IMR-90 (cell line): ENCODE data around the gene TCF7. TPM values are rescaled to one million over a fixed set of nuclear protein-coding genes. Genes with fewer than 3 reads are reported as not detected.

ENCODE experiments used
- ATAC-seq: fragments of 200-7000 bp; cut with Tn5 transposase; 2 replicates; pipeline ENCODE4 v1.9.1; 2020; ENCODE audit warnings: low read depth, mild to moderate bottlenecking, moderate library complexity
- BruUV-seq: library from RNA; stranded (reverse); fragments of 400-500 nt; replicated peaks from 2 replicates; lab custom pipeline; 2021; lab: Mats Ljungman, UMichigan
- CTCF ChIA-PET: fragments of 300-600 bp; formaldehyde crosslinking; extraction: SDS; loops from one replicate; lab custom pipeline; 2021; ENCODE audit warnings: antibody characterized with exemption; lab: Yijun Ruan, JAX
- POLR2A ChIA-PET: fragments of 300-600 bp; sonication (Branson Sonifier 250); formaldehyde crosslinking; loops from one replicate; lab custom pipeline; 2022; ENCODE audit warnings: antibody characterized with exemption; ENCODE audit not compliant: unreplicated experiment; lab: Charles Lee
- DNase-seq: peaks from one replicate; pipeline ENCODE4 v3.0.0; 2013
- H2AFZ ChIP-seq: replicated peaks from 2 replicates; pipeline ENCODE3; 2013; ENCODE audit warnings: low read length, mild to moderate bottlenecking; ENCODE audit not compliant: poor library complexity
- H2AK5ac ChIP-seq: 2 replicates; pipeline ENCODE4 v1.6.1; 2013; ENCODE audit warnings: low read depth, low read length, inconsistent platforms
- H2AK9ac ChIP-seq: replicated peaks from 2 replicates; pipeline ENCODE3; 2013; ENCODE audit warnings: mild to moderate bottlenecking, low read depth, low read length, moderate library complexity; ENCODE audit not compliant: poor library complexity
- H2BK120ac ChIP-seq: 2 replicates; pipeline ENCODE4 v1.6.1; 2013; ENCODE audit warnings: low read depth, low read length, inconsistent platforms
- H2BK15ac ChIP-seq: 3 replicates; pipeline ENCODE4 v1.6.1; 2013; ENCODE audit warnings: low read depth, low read length, inconsistent platforms
- H2BK20ac ChIP-seq: 2 replicates; pipeline ENCODE4 v1.6.1; 2013; ENCODE audit warnings: low read depth, mild to moderate bottlenecking, inconsistent platforms, low read length, moderate library complexity
- H2BK5ac ChIP-seq: 2 replicates; pipeline ENCODE4 v1.6.1; 2013; ENCODE audit warnings: mild to moderate bottlenecking, low read depth, low read length, inconsistent platforms; ENCODE audit not compliant: poor library complexity, severe bottlenecking
- H3K14ac ChIP-seq: replicated peaks from 2 replicates; pipeline ENCODE4 v1.6.1; 2013; ENCODE audit warnings: low read depth, low read length, inconsistent platforms
- H3K18ac ChIP-seq: 2 replicates; pipeline ENCODE4 v1.6.1; 2013; ENCODE audit warnings: low read depth, low read length, control low read depth
- H3K23ac ChIP-seq: 2 replicates; pipeline ENCODE4 v1.6.1; 2013; ENCODE audit warnings: low read depth, low read length, inconsistent platforms
- H3K27ac ChIP-seq: 2 replicates; pipeline ENCODE4 v1.5.1; 2013; ENCODE audit warnings: mild to moderate bottlenecking, control low read depth, low read length; ENCODE audit not compliant: insufficient read depth
- H3K27me3 ChIP-seq: 2 replicates; pipeline ENCODE4 v1.6.1; 2013; ENCODE audit warnings: low read length; ENCODE audit not compliant: control insufficient read depth, insufficient read depth
- H3K36me3 ChIP-seq: 2 replicates; pipeline ENCODE4 v1.6.1; 2013; ENCODE audit warnings: low read length, mixed read lengths; ENCODE audit not compliant: control insufficient read depth, insufficient read depth
- H3K4ac ChIP-seq: 2 replicates; pipeline ENCODE4 v1.6.1; 2013; ENCODE audit warnings: low read depth, low read length, inconsistent platforms
- H3K4me1 ChIP-seq: 2 replicates; pipeline ENCODE4 v1.6.1; 2013; ENCODE audit warnings: low read length, mixed read lengths; ENCODE audit not compliant: control insufficient read depth, insufficient read depth
- H3K4me2 ChIP-seq: 2 replicates; pipeline ENCODE4 v1.6.1; 2013; ENCODE audit warnings: low read depth, mild to moderate bottlenecking, control low read depth, low read length, moderate library complexity
- H3K4me3 ChIP-seq: 2 replicates; pipeline ENCODE4 v1.5.1; 2013; ENCODE audit warnings: low read depth, mild to moderate bottlenecking, control low read depth, low read length, moderate library complexity; ENCODE audit not compliant: insufficient read depth
- H3K56ac ChIP-seq: 2 replicates; pipeline ENCODE4 v1.6.1; 2013; ENCODE audit warnings: low read length, inconsistent platforms; ENCODE audit not compliant: insufficient read depth; ENCODE audit errors: extremely low read depth
- H3K79me1 ChIP-seq, 2 experiments: 2 replicates each; pipeline ENCODE4 v1.6.1; 2013; ENCODE audit warnings: low read length in 2 of 2, inconsistent platforms in 1 of 2, low read depth in 1 of 2
- H3K9ac ChIP-seq: 2 replicates; pipeline ENCODE4 v1.6.1; 2013; ENCODE audit warnings: low read depth, low read length, control low read depth
- H3K9me1 ChIP-seq: 2 replicates; pipeline ENCODE4 v1.6.1; 2013; ENCODE audit warnings: low read length, inconsistent platforms; ENCODE audit not compliant: insufficient read depth
- H3K9me3 ChIP-seq: 2 replicates; pipeline ENCODE4 v1.6.1; 2013; ENCODE audit warnings: low read length; ENCODE audit not compliant: control insufficient read depth, insufficient read depth
- H4K20me1 ChIP-seq: 2 replicates; pipeline ENCODE4 v1.6.1; 2013; ENCODE audit warnings: low read length, inconsistent platforms; ENCODE audit not compliant: insufficient read depth
- H4K5ac ChIP-seq: 2 replicates; pipeline ENCODE4 v1.6.1; 2013; ENCODE audit warnings: mild to moderate bottlenecking, low read depth, low read length, control low read depth
- H4K8ac ChIP-seq, 2 experiments: 2 replicates each; pipeline ENCODE4 v1.6.1; 2013; ENCODE audit warnings: low read depth in 2 of 2, low read length in 2 of 2, control low read depth in 1 of 2, inconsistent platforms in 1 of 2
- H4K91ac ChIP-seq: 2 replicates; pipeline ENCODE4 v1.6.1; 2013; ENCODE audit warnings: low read depth, low read length, inconsistent platforms; ENCODE audit not compliant: insufficient read depth
- BHLHE40 ChIP-seq: fragments of 150-350 bp; IDR thresholded peaks from 2 replicates; pipeline ENCODE4 v1.6.1; 2016; ENCODE audit warnings: mild to moderate bottlenecking, low read depth, low read length
- CEBPB ChIP-seq: IDR thresholded peaks from 2 replicates; pipeline ENCODE4 v1.6.1; 2012; ENCODE audit warnings: low read depth, low read length, improper control_type of control experiment
- CHD1 ChIP-seq: IDR thresholded peaks from 2 replicates; pipeline ENCODE4 v1.6.1; 2012; ENCODE audit warnings: low read depth, low read length, improper control_type of control experiment
- ELK1 ChIP-seq: fragments of 150-350 bp; IDR thresholded peaks from 2 replicates; pipeline ENCODE4 v1.6.1; 2016; ENCODE audit warnings: low read depth, mild to moderate bottlenecking, low read length, moderate library complexity, borderline replicate concordance
- FOS ChIP-seq: fragments of 150-350 bp; IDR thresholded peaks from 2 replicates; pipeline ENCODE4 v1.6.1; 2016; ENCODE audit warnings: low read depth, low read length
- MAFK ChIP-seq: IDR thresholded peaks from 2 replicates; pipeline ENCODE4 v1.6.1; 2012; ENCODE audit warnings: low read depth, low read length, improper control_type of control experiment
- MAZ ChIP-seq: IDR thresholded peaks from 2 replicates; pipeline ENCODE4 v1.6.1; 2012; ENCODE audit warnings: low read depth, mild to moderate bottlenecking, low read length, improper control_type of control experiment, moderate library complexity, borderline replicate concordance
- NFE2L2 ChIP-seq: fragments of 150-350 bp; IDR thresholded peaks from 2 replicates; pipeline ENCODE4 v1.6.1; 2016; ENCODE audit warnings: low read depth, mild to moderate bottlenecking, low read length
- POLR2A ChIP-seq: IDR thresholded peaks from 2 replicates; pipeline ENCODE4 v1.6.1; 2012; ENCODE audit warnings: mild to moderate bottlenecking, low read depth, low read length
- RAD21 ChIP-seq: IDR thresholded peaks from 2 replicates; pipeline ENCODE4 v1.6.1; 2012; ENCODE audit warnings: low read length, improper control_type of control experiment
- RCOR1 ChIP-seq: IDR thresholded peaks from 2 replicates; pipeline ENCODE4 v1.6.1; 2012; ENCODE audit warnings: mild to moderate bottlenecking, low read length, improper control_type of control experiment; ENCODE audit not compliant: insufficient replicate concordance
- RFX5 ChIP-seq: IDR thresholded peaks from 2 replicates; pipeline ENCODE4 v1.8.0; 2012; ENCODE audit warnings: low read depth, mild to moderate bottlenecking, low read length, moderate library complexity
- SMC3 ChIP-seq: fragments of 150-350 bp; IDR thresholded peaks from 2 replicates; pipeline ENCODE4 v1.6.1; 2016; ENCODE audit warnings: low read depth, mild to moderate bottlenecking, antibody characterized with exemption, low read length, moderate library complexity
- USF2 ChIP-seq: fragments of 150-350 bp; IDR thresholded peaks from 2 replicates; pipeline ENCODE4 v1.6.1; 2017; ENCODE audit warnings: mild to moderate bottlenecking, antibody characterized with exemption, low read length, low read depth
- WGBS, 2 experiments: methylation state at CpG; one replicate each; pipeline versions ENCODE4 v1.1.5 to v1.1.7; 2013; ENCODE audit warnings: missing lambda C conversion rate in 2 of 2; ENCODE audit not compliant: insufficient read length in 1 of 2; ENCODE audit errors: extremely low coverage in 2 of 2; 5-methylcytosine and 5-hydroxymethylcytosine counted together
- dilution Hi-C: fragments of 300-500 bp; cut with HindIII; formaldehyde crosslinking; loops from one replicate; pipeline ENCODE4 v1.14.3; 2018; ENCODE audit warnings: low sequenced_read_pairs; ENCODE audit not compliant: unreplicated experiment
- in situ Hi-C: fragments of 300-500 bp; cut with MboI; formaldehyde crosslinking; loops from 3 replicates; pipeline ENCODE4 v1.14.3; 2019; ENCODE audit warnings: low sequenced_read_pairs, inconsistent platforms, mixed read lengths
- intact Hi-C: fragments of 100-400 bp; cut with micrococcal nuclease; formaldehyde crosslinking; loops from 2 replicates; pipeline ENCODE4 v1.10.0; 2022
- polyA plus RNA-seq, 3 experiments: library from polyadenylated mRNA; depleted of rRNA; stranded (reverse); fragments of >200 nt; gene quantifications; 2 replicates each; pipeline ENCODE4 v1.2.3, GENCODE V29; 2012; ENCODE audit warnings: low replicate concordance in 1 of 3
- total RNA-seq: library from RNA; depleted of rRNA; stranded (reverse); fragments of >200 nt; gene quantifications from 2 replicates; pipeline ENCODE4 v1.2.3, GENCODE V29; 2012
- TF ChIP-seq, protein P1 (sequence below): conservative IDR thresholded peaks from 2 replicates; pipeline ENCODE4 v1.5.1; 2012; ENCODE audit warnings: mild to moderate bottlenecking, low read depth, low read length, improper control_type of control experiment

The TCF7 gene
- total and polyA plus RNA-seq, 2 of the 4 experiments (the other 2 are of a cell fraction), result 1.3 to 3.4 TPM

DNA sequence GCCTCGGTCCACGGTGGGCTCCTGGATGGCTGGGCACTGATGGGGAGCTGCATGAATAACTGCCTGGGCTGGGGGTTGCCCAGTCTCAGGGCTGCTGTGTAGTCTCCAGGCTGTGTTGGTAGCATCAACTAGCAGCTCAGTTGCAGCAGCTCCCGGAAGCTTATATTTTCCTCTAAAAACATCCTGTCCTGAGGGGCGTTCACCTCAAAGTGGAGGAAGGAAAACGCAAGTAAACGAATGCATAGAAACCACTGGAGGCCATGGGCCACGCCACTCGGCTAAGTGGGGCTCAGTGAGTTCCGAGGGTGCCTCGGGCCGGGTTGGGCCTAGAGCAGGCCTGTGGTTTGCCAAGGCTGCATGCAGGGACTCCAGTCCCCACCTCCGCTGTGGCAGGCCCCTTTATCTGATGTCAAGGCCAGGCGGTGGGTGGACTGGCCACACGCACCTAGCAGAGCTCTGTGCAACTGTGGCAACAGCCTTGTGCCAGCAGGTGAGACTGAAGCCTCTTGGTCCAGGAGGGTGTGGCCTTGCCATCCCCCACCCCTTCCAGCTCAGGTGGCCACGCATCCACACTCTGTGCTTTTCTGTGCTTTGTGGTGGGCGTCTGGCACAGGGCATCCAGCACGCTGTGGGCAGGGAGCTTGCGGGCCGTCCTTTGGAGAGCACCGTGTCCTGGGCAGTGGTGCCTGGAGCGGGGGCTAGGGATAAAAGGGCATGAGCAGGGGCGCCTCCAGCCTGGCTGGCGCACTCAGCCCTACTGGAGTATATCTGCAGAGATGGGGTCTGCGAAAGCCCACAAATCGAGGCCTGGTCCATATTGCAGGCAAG, 15.1 kb downstream of the TCF7 start:
- H3K18ac ChIP-seq, result no peak overlapping the region
- H2AK9ac ChIP-seq, result no peak overlapping the region
- no peak overlapping the region for H4K5ac ChIP-seq
- no peak overlapping the region for H2AFZ ChIP-seq
- H3K56ac ChIP-seq, result no peak overlapping the region
- H3K79me1 ChIP-seq, result peaks cover 8 to 70% of the 10 kb centered on the region in 2 experiments
- peaks cover 37% of the 10 kb centered on the region for H4K20me1 ChIP-seq
- H3K9me1 ChIP-seq, result peaks cover 23% of the 10 kb centered on the region
- H3K27me3 ChIP-seq, result no peaks in the 10 kb centered on the region
- no peak overlapping the region for H3K4ac ChIP-seq
- in situ Hi-C loops (no loop called here), intact Hi-C loops (no loop called here), dilution Hi-C loops (no loop called here)
- CTCF ChIA-PET, result interaction anchor here (1.0 kb wide), 1 partner anchor 90 kb away, joined by 3 read pairs; no protein-coding TSS in a partner anchor
- H3K4me1 ChIP-seq, result peaks cover 13% of the 10 kb centered on the region
- H4K8ac ChIP-seq, result no peak overlapping the region
- POLR2A ChIA-PET, result no interaction called here
- peaks cover 34% of the 10 kb centered on the region for H3K36me3 ChIP-seq
- no peaks in the 10 kb centered on the region for H3K9me3 ChIP-seq
- H3K4me3 ChIP-seq, result no peak overlapping the region
- no peak overlapping the region for H2BK5ac ChIP-seq
- no peak overlapping the region for H3K14ac ChIP-seq
- no peak overlapping the region for H3K23ac ChIP-seq
- no peak for DNase-seq
- H2BK15ac ChIP-seq, result no peak overlapping the region
- H4K91ac ChIP-seq, result no peak overlapping the region
- WGBS, 2 experiments, result 92% methylated on average over 13 of the region's 25 CpGs; no CpG with 5 or more reads in 1 of the 2 experiments
- H2AK5ac ChIP-seq, result no peak overlapping the region
- H3K27ac ChIP-seq, result no peak overlapping the region
- no peak overlapping the region for H2BK20ac ChIP-seq
- no TSS peak for BruUV-seq
- no peak overlapping the region for H3K9ac ChIP-seq
- no peak overlapping the region for H3K4me2 ChIP-seq
- H2BK120ac ChIP-seq, result no peak overlapping the region
- ATAC-seq, result no peak
- TF ChIP-seq FOS (no peak), RCOR1 (no peak), RFX5 (no peak), MAZ (no peak), USF2 (no peak), CHD1 (no peak), BHLHE40 (no peak), MAFK (no peak), POLR2A (no peak), RAD21 (no peak), SMC3 (no peak), ELK1 (no peak), CEBPB (no peak), NFE2L2 (no peak)
- TF ChIP-seq, protein P1, sequence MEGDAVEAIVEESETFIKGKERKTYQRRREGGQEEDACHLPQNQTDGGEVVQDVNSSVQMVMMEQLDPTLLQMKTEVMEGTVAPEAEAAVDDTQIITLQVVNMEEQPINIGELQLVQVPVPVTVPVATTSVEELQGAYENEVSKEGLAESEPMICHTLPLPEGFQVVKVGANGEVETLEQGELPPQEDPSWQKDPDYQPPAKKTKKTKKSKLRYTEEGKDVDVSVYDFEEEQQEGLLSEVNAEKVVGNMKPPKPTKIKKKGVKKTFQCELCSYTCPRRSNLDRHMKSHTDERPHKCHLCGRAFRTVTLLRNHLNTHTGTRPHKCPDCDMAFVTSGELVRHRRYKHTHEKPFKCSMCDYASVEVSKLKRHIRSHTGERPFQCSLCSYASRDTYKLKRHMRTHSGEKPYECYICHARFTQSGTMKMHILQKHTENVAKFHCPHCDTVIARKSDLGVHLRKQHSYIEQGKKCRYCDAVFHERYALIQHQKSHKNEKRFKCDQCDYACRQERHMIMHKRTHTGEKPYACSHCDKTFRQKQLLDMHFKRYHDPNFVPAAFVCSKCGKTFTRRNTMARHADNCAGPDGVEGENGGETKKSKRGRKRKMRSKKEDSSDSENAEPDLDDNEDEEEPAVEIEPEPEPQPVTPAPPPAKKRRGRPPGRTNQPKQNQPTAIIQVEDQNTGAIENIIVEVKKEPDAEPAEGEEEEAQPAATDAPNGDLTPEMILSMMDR, result no peak
